Fibroblast of upper back skin (primary cell): ENCODE data around the gene UBE2H.
A peak's percentile ranks its signal among the peaks of the same experiment; 100 is the strongest.

ENCODE experiments used
- DNase-seq: peaks from one replicate; pipeline ENCODE4 v3.0.0-alpha.2; 2013

Gene UBE2H

GRCh38 chr7:129950191-129950932 lies 2.4 kb downstream of the UBE2H start:
- peak; percentile 37 for DNase-seq

GRCh38 chr7:129949292-129950133 lies 3.2 kb downstream of the UBE2H start:
- DNase-seq: peak; percentile 82

- peak; percentile 81 for DNase-seq
Observed at GRCh38 chr7:129948877-129949291, 3.9 kb downstream of the UBE2H start.

GRCh38 chr7:129948338-129948737 lies 4.4 kb downstream of the UBE2H start:
- no peak for DNase-seq

GRCh38 chr7:129947701-129948100 lies 5.1 kb downstream of the UBE2H start:
- DNase-seq: no peak

- DNase-seq: no peak
Observed at GRCh38 chr7:129947049-129947448, 5.7 kb downstream of the UBE2H start.

- no peak for DNase-seq
Observed at GRCh38 chr7:129946282-129946681, 6.5 kb downstream of the UBE2H start.

- DNase-seq: no peak
Observed at GRCh38 chr7:129943352-129943751, 9.4 kb downstream of the UBE2H start.

GRCh38 chr7:129940329-129940728 lies 12.4 kb downstream of the UBE2H start:
- no peak for DNase-seq

- DNase-seq: no peak
Observed at GRCh38 chr7:129939881-129940280, 12.9 kb downstream of the UBE2H start.

- no peak for DNase-seq
Observed at GRCh38 chr7:129933627-129934026, 19.1 kb downstream of the UBE2H start.

GRCh38 chr7:129926618-129927017 lies 26.1 kb downstream of the UBE2H start:
- DNase-seq: no peak

- peak; percentile 73 for DNase-seq
Observed at GRCh38 chr7:129925416-129926002, 27.3 kb downstream of the UBE2H start.

- no peak for DNase-seq
Observed at GRCh38 chr7:129924602-129925001, 28.2 kb downstream of the UBE2H start.

- peak; percentile 74 for DNase-seq
Observed at GRCh38 chr7:129923709-129924108, 29.1 kb downstream of the UBE2H start.

- no peak for DNase-seq
Observed at GRCh38 chr7:129919492-129919891, 33.3 kb downstream of the UBE2H start.

GRCh38 chr7:129918922-129919321 lies 33.8 kb downstream of the UBE2H start:
- no peak for DNase-seq

GRCh38 chr7:129917934-129918333 lies 34.8 kb downstream of the UBE2H start:
- DNase-seq: peak; percentile 25

GRCh38 chr7:129914536-129915272 lies 38.1 kb downstream of the UBE2H start:
- DNase-seq: peak; percentile 9

- no peak for DNase-seq
Observed at GRCh38 chr7:129913428-129913827, 39.3 kb downstream of the UBE2H start.

- DNase-seq: peak; percentile 10
Observed at GRCh38 chr7:129911790-129912189, 41.0 kb downstream of the UBE2H start.

- DNase-seq: no peak
Observed at GRCh38 chr7:129909669-129910068, 43.1 kb downstream of the UBE2H start.

- DNase-seq: peak; percentile 47
Observed at GRCh38 chr7:129908181-129908580, 44.6 kb downstream of the UBE2H start.
